ENCODE data around the gene OR51V1. TPM values are rescaled to one million over a fixed set of nuclear protein-coding genes. Genes with fewer than 3 reads are reported as not detected.

The OR51V1 gene
- total and polyA plus RNA-seq, 10 of the 15 experiments (the other 5 are each of a cell fraction or from before 2014, with no cell fraction given), result not detected

DNA sequence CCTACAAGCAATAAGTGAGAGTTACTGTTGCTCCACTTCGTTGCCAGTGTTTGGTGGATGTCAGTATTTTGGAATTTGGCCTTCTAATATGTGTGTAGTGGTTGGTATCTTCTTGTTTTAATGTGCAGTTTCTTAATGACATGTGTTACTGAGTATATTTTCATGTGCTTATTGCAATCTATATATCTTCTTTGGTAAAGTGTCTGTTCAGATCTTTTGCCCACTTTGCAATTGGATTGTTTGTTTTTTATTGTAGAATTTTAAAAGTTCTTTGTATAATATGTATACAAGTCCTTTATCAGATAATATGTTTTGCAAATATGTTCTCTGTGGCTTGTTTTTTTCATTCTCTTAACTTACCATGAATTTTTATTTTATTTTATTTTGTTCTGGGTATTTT, 7.7 kb downstream of the OR51V1 start:
- intact Hi-C loops (cut with micrococcal nuclease; ENCODE audit: unreplicated experiment) (no loop called here), in situ Hi-C loops (cut with MboI) (no loop called here)
- no peak for TF ChIP-seq RCOR1 (conservative IDR thresholded peaks at IDR 0.05; ENCODE audit: low read depth, low read length)
- no peak for TF ChIP-seq ZZZ3 (IDR thresholded peaks at IDR 0.05; ENCODE audit: control insufficient read depth, insufficient read length, low read depth)
- no peak for TF ChIP-seq SIN3A (IDR thresholded peaks at IDR 0.05; ENCODE audit: low read depth, low read length)
- no peak for TF ChIP-seq GATAD2B (conservative IDR thresholded peaks at IDR 0.05; ENCODE audit: low read depth)
- TF ChIP-seq, protein P1, sequence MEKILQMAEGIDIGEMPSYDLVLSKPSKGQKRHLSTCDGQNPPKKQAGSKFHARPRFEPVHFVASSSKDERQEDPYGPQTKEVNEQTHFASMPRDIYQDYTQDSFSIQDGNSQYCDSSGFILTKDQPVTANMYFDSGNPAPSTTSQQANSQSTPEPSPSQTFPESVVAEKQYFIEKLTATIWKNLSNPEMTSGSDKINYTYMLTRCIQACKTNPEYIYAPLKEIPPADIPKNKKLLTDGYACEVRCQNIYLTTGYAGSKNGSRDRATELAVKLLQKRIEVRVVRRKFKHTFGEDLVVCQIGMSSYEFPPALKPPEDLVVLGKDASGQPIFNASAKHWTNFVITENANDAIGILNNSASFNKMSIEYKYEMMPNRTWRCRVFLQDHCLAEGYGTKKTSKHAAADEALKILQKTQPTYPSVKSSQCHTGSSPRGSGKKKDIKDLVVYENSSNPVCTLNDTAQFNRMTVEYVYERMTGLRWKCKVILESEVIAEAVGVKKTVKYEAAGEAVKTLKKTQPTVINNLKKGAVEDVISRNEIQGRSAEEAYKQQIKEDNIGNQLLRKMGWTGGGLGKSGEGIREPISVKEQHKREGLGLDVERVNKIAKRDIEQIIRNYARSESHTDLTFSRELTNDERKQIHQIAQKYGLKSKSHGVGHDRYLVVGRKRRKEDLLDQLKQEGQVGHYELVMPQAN (conservative IDR thresholded peaks at IDR 0.05), result no peak
- TF ChIP-seq RUNX3 (IDR thresholded peaks at IDR 0.05; ENCODE audit: low read length), result no peak
- no peak for TF ChIP-seq EGR1 (IDR thresholded peaks at IDR 0.05; ENCODE audit: borderline replicate concordance in 1 of 2, low read depth in 2 of 2, low read length in 2 of 2)
- TF ChIP-seq TCF12 (IDR thresholded peaks at IDR 0.05; ENCODE audit: low read depth, low read length), result no peak
- TF ChIP-seq BMI1 (IDR thresholded peaks at IDR 0.05; ENCODE audit: borderline replicate concordance), result no peak
- no peak for TF ChIP-seq MLLT1 (IDR thresholded peaks at IDR 0.05)
- no peak for TF ChIP-seq KDM1A (IDR thresholded peaks at IDR 0.05; ENCODE audit: borderline replicate concordance)
- CTCF ChIA-PET, result no interaction called here
- Histone ChIP-seq H3K79me2 (ENCODE audit: control insufficient read depth, insufficient read depth, low read length) (no peaks in the 10 kb centered on the region), H3K27me3 (replicated peaks in 1 of 2; ENCODE audit: control insufficient read depth in 2 of 2, insufficient read depth in 2 of 2, low read length in 1 of 2) (no peaks in the 10 kb centered on the region), H2AFZ (ENCODE audit: control insufficient read depth, low read depth, low read length) (no peak overlapping the region), H4K20me1 (ENCODE audit: control insufficient read depth, insufficient read depth) (no peaks in the 10 kb centered on the region), H3K36me3 (ENCODE audit: control insufficient read depth in 2 of 2, insufficient read depth in 2 of 2, low read length in 1 of 2) (no peaks in the 10 kb centered on the region), H3K9ac (ENCODE audit: control insufficient read depth, insufficient read depth, low read length) (no peak overlapping the region), H3K4me3 (no peak overlapping the region), H3K4me2 (ENCODE audit: control insufficient read depth, insufficient read depth) (no peak overlapping the region), H3K9me3 (replicated peaks; ENCODE audit: control insufficient read depth, insufficient read depth, low read length) (no peaks in the 10 kb centered on the region), H3K27ac (ENCODE audit: control insufficient read depth, insufficient read depth) (no peak overlapping the region), H3K4me1 (ENCODE audit: control insufficient read depth, insufficient read depth, low read length) (no peaks in the 10 kb centered on the region)
- RAD21 ChIA-PET (ENCODE audit: unreplicated experiment), result no interaction called here
- FAIRE-seq (no peak), ATAC-seq (no peak), DNase-seq (ENCODE audit: low read depth, low spot score) (no peak)
- SMC1A ChIA-PET (ENCODE audit: uncharacterized antibody, unreplicated experiment), result no interaction called here
- BruUV-seq (replicated peaks), result no TSS peak
- POLR2A ChIA-PET, result interaction anchor here (0.6 kb wide), 1 partner anchor 477 kb away, joined by 5 read pairs; no protein-coding TSS in a partner anchor
- WGBS (ENCODE audit: insufficient coverage, insufficient replicate concordance, low lambda C conversion rate, missing lambda C conversion rate), result 0% methylated on average over 1 of the region's 1 CpG
